SK-N-SH treated with all-trans-retinoic acid at 6 μM for 48 hours (cell line): ENCODE measurements around the gene VPS51.

Source experiments
- ATAC-seq: fragments of 200-7000 bp; cut with Tn5 transposase; 3 replicates; pipeline ENCODE4 v1.9.1; 2020; ENCODE audit warnings: mild to moderate bottlenecking, moderate library complexity
- BACH2 ChIP-seq: fragments of 250-450 bp; sonication (Bioruptor Pico); IDR thresholded peaks from 2 replicates; pipeline ENCODE4 v1.9.0; 2021; ENCODE audit warnings: mild to moderate bottlenecking, borderline replicate concordance
- CSDC2 ChIP-seq: fragments of 250-450 bp; sonication (Bioruptor Pico); IDR thresholded peaks from 2 replicates; pipeline ENCODE4 v1.5.0; 2020; ENCODE audit warnings: mild to moderate bottlenecking, moderate library complexity
- ESRRG ChIP-seq: fragments of 250-450 bp; sonication (Bioruptor Pico); IDR thresholded peaks from 2 replicates; pipeline ENCODE4 v1.6.1; 2021; ENCODE audit warnings: mild to moderate bottlenecking
- GLIS3 ChIP-seq: fragments of 250-450 bp; sonication (Bioruptor Pico); IDR thresholded peaks from 2 replicates; pipeline ENCODE4 v1.5.0; 2020; ENCODE audit warnings: mild to moderate bottlenecking, moderate library complexity
- ISL1 ChIP-seq: fragments of 250-450 bp; sonication (Bioruptor Pico); IDR thresholded peaks from 2 replicates; pipeline ENCODE4 v2.1.2; 2022; ENCODE audit warnings: mild to moderate bottlenecking, moderate library complexity
- PPARA ChIP-seq: fragments of 250-450 bp; sonication (Bioruptor Pico); IDR thresholded peaks from 2 replicates; pipeline ENCODE4 v1.5.0; 2020; ENCODE audit warnings: mild to moderate bottlenecking, borderline replicate concordance
- RARB ChIP-seq: fragments of 250-450 bp; sonication (Bioruptor Pico); IDR thresholded peaks from 2 replicates; pipeline ENCODE4 v1.8.0; 2021; ENCODE audit warnings: mild to moderate bottlenecking, moderate library complexity
- TCF4 ChIP-seq: fragments of 250-450 bp; sonication (Bioruptor Pico); IDR thresholded peaks from 2 replicates; pipeline ENCODE4 v1.8.0; 2021; ENCODE audit warnings: mild to moderate bottlenecking, moderate library complexity, borderline replicate concordance
- TOX ChIP-seq: fragments of 250-450 bp; sonication (Bioruptor Pico); IDR thresholded peaks from 2 replicates; pipeline ENCODE4 v1.8.0; 2021; ENCODE audit warnings: mild to moderate bottlenecking, moderate library complexity, borderline replicate concordance
- ZC3H10 ChIP-seq: fragments of 250-450 bp; sonication (Bioruptor Pico); IDR thresholded peaks from 2 replicates; pipeline ENCODE4 v1.5.1; 2021; ENCODE audit warnings: mild to moderate bottlenecking, moderate library complexity
- ZFP3 ChIP-seq: fragments of 250-450 bp; sonication (Bioruptor Pico); IDR thresholded peaks from 2 replicates; pipeline ENCODE4 v1.5.0; 2020; ENCODE audit warnings: mild to moderate bottlenecking, moderate library complexity
- ZFP30 ChIP-seq: fragments of 450-650 bp; formaldehyde crosslinking; IDR thresholded peaks from 2 replicates; pipeline ENCODE4 v1.5.0; 2022; ENCODE audit warnings: mild to moderate bottlenecking, moderate library complexity
- ZNF565 ChIP-seq: fragments of 450-650 bp; formaldehyde crosslinking; conservative IDR thresholded peaks from 2 replicates; pipeline ENCODE4 v1.5.0; 2020; ENCODE audit warnings: low read depth, mild to moderate bottlenecking, moderate library complexity
- ZNF70 ChIP-seq: fragments of 450-650 bp; formaldehyde crosslinking; IDR thresholded peaks from 2 replicates; pipeline ENCODE4 v1.5.0; 2020; ENCODE audit warnings: mild to moderate bottlenecking, moderate library complexity
- ZNF8 ChIP-seq: fragments of 450-650 bp; formaldehyde crosslinking; IDR thresholded peaks from 2 replicates; pipeline ENCODE4 v1.5.0; 2020; ENCODE audit warnings: mild to moderate bottlenecking, moderate library complexity
- TF ChIP-seq, protein P1 (sequence below): fragments of 250-450 bp; sonication (Bioruptor Pico); IDR thresholded peaks from 2 replicates; pipeline ENCODE4 v1.8.0; 2021; ENCODE audit warnings: low read depth, mild to moderate bottlenecking, moderate library complexity, borderline replicate concordance
- TF ChIP-seq, protein P2 (sequence below): fragments of 250-450 bp; sonication (Bioruptor Pico); IDR thresholded peaks from 2 replicates; pipeline ENCODE4 v1.5.1; 2020; ENCODE audit warnings: low read depth, mild to moderate bottlenecking, moderate library complexity
- TF ChIP-seq, protein P3 (sequence below): fragments of 250-450 bp; sonication (Bioruptor Pico); IDR thresholded peaks from 2 replicates; pipeline ENCODE4 v1.5.0; 2020; ENCODE audit warnings: mild to moderate bottlenecking, moderate library complexity

Gene VPS51

DNA sequence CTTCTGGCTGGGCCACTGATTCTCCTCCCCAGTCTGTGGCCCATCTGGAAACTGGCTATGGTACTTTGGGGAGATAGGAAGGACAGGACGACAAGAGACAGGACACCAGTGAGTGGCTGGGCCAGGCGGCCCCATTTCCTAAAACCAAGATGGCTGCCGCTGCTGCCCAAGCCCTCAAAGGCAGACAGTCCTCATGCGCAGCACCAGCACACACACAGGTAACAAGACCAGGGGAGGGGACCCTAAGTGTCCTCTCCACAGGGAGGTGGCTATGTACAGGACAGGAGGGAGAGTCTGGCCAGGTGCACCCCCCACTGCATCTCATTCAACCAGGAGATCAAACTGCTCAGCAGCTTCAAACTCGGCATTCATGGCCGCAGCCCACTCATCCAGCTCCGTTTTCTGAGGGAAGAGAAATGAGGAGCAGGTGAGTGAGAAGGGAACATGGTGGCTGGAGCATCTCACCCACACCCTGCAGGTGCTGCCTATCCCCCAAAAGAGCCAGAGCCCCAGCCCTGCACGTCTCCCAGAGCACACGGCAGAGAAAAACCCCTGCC is 17.1 kb upstream of the VPS51 start:
- ATAC-seq = no peak

DNA sequence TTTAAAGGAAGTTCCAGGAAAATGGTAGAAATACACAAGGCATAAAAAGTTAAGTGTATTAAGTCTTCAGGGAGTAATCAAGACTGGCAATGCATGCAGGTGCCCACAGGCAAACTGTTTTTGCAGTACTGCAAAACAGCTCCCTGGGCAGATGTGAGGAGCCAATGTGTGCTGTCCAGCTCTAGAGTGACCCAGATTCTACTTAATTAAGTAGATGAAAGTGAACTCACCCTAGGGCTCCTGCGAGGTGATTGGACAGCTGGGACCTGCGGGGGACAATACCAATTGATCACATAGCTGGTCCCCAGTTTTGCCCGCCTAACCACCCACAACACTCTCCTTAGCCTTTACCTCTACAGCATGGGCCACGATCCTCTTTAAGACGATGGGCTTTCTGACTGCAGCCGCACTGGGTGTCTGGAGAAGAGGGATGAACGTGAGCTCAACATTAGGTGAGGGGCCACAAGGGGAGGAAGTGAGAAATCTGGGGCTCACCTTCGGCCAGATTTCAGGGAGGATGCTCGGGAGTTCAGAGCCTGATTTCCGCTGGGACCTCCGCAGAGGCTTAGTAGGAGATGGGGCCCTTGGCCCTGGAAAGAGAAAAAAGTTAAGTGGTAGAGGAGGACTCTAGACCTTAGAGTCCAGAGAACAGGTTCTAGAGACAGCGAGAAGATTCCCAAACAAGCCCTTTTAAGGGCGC is 12.7 kb upstream of the VPS51 start:
- TF ChIP-seq ZC3H10 (no peak), PPARA (CRISPR knock-in tag) (no peak), GLIS3 (CRISPR knock-in tag) (no peak), ESRRG (CRISPR knock-in tag) (no peak), CSDC2 (CRISPR knock-in tag) (no peak), ZNF8 (no peak), TCF4 (CRISPR knock-in tag) (no peak), ZNF565 (CRISPR knock-in tag) (no peak), ZFP30 (CRISPR knock-in tag) (no peak), BACH2 (CRISPR knock-in tag) (no peak), ISL1 (CRISPR knock-in tag) (no peak), RARB (CRISPR knock-in tag) (no peak)
- TF ChIP-seq, protein P1, sequence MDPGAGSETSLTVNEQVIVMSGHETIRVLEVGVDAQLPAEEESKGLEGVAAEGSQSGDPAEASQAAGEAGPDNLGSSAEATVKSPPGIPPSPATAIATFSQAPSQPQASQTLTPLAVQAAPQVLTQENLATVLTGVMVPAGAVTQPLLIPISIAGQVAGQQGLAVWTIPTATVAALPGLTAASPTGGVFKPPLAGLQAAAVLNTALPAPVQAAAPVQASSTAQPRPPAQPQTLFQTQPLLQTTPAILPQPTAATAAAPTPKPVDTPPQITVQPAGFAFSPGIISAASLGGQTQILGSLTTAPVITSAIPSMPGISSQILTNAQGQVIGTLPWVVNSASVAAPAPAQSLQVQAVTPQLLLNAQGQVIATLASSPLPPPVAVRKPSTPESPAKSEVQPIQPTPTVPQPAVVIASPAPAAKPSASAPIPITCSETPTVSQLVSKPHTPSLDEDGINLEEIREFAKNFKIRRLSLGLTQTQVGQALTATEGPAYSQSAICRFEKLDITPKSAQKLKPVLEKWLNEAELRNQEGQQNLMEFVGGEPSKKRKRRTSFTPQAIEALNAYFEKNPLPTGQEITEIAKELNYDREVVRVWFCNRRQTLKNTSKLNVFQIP = no peak
- TF ChIP-seq, protein P2, sequence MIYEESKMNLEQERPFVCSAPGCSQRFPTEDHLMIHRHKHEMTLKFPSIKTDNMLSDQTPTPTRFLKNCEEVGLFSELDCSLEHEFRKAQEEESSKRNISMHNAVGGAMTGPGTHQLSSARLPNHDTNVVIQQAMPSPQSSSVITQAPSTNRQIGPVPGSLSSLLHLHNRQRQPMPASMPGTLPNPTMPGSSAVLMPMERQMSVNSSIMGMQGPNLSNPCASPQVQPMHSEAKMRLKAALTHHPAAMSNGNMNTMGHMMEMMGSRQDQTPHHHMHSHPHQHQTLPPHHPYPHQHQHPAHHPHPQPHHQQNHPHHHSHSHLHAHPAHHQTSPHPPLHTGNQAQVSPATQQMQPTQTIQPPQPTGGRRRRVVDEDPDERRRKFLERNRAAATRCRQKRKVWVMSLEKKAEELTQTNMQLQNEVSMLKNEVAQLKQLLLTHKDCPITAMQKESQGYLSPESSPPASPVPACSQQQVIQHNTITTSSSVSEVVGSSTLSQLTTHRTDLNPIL (CRISPR knock-in tag) = no peak
- ATAC-seq = no peak; the same call in 1 of the 3 replicates

More for the DNA sequence above, 17.1 kb upstream of the VPS51 start:
- TF ChIP-seq BACH2 (CRISPR knock-in tag) = no peak
- TF ChIP-seq ZNF70 (CRISPR knock-in tag) = no peak
- TF ChIP-seq, protein P3, sequence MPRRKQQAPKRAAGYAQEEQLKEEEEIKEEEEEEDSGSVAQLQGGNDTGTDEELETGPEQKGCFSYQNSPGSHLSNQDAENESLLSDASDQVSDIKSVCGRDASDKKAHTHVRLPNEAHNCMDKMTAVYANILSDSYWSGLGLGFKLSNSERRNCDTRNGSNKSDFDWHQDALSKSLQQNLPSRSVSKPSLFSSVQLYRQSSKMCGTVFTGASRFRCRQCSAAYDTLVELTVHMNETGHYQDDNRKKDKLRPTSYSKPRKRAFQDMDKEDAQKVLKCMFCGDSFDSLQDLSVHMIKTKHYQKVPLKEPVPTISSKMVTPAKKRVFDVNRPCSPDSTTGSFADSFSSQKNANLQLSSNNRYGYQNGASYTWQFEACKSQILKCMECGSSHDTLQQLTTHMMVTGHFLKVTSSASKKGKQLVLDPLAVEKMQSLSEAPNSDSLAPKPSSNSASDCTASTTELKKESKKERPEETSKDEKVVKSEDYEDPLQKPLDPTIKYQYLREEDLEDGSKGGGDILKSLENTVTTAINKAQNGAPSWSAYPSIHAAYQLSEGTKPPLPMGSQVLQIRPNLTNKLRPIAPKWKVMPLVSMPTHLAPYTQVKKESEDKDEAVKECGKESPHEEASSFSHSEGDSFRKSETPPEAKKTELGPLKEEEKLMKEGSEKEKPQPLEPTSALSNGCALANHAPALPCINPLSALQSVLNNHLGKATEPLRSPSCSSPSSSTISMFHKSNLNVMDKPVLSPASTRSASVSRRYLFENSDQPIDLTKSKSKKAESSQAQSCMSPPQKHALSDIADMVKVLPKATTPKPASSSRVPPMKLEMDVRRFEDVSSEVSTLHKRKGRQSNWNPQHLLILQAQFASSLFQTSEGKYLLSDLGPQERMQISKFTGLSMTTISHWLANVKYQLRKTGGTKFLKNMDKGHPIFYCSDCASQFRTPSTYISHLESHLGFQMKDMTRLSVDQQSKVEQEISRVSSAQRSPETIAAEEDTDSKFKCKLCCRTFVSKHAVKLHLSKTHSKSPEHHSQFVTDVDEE = no peak
- TF ChIP-seq ZNF565 (CRISPR knock-in tag) = no peak
- TF ChIP-seq TCF4 (CRISPR knock-in tag) = no peak
- TF ChIP-seq ISL1 (CRISPR knock-in tag) = no peak

DNA sequence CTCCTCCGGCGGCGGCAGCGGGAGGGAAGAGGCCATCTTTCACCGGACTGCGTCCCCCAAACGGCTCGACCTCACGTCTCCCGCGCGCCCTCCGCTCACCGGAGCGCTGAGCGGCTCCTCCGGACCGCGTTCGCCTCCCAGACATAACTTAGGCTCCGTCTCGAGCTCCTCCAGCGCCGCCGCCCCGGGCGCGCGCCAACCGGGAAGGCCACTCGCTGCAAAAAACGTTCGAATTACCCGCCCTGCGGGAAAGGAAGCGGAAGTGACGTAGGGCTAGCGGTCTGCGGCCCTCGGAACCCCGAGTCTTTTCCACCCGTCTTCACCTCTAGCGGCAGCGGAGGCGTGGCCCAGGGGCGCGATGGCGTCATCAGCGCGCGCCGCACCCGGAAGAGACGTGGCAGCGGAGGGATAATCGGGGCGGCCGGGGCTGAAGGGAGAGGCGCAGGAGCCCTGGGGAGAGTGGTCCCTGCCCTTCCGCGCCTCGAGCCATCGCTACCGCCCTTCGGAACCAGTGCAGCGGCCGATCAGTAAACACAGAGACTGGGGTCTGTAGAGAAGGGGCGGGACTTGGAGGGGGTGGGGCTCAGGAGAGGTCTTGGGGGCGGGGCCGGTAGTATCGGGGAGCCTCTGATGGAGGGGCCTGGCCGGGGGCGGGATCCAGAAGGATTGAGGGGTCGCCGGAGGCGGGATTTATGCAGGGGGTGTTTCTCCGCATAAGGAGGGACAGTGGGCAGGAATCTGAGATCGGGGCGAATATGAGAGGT is 12.0 kb upstream of the VPS51 start, which contains the start of the genes CDCA5 and ZFPL1:
Gene CDCA5 (minus strand): TSS at position 207 of the 764 bp plus-strand sequence. CDS start 62 bp downstream, at position 145.
Gene ZFPL1 (plus strand): TSS at position 389 of the 764 bp plus-strand sequence. CDS start 477 bp downstream, outside the sequence.
- peak; percentile 88 for ATAC-seq
- TF ChIP-seq TOX (CRISPR knock-in tag) (no peak), ZFP3 (CRISPR knock-in tag) (no peak), GLIS3 (CRISPR knock-in tag) (no peak), ZFP30 (CRISPR knock-in tag) (no peak)
- TF ChIP-seq, protein P3 = no peak
- TF ChIP-seq, all 23 proteins: peak for 0
